ENCODE measurements around the gene COPS3. TPM values are rescaled to one million over a fixed set of nuclear protein-coding genes. Genes with fewer than 3 reads are reported as not detected.

Gene COPS3
- total RNA-seq, 4 donors from 2014 or later = 21.4 to 36.3 (median 29.4) TPM

GRCh38 chr17:17324616-17325015 is 43.6 kb upstream of the COPS3 start:
- H3K27me3 ChIP-seq = no peaks in the 10 kb centered on the region
- TF ChIP-seq POLR2A (IDR thresholded peaks at IDR 0.05) = no peak
- TF ChIP-seq, protein P1, sequence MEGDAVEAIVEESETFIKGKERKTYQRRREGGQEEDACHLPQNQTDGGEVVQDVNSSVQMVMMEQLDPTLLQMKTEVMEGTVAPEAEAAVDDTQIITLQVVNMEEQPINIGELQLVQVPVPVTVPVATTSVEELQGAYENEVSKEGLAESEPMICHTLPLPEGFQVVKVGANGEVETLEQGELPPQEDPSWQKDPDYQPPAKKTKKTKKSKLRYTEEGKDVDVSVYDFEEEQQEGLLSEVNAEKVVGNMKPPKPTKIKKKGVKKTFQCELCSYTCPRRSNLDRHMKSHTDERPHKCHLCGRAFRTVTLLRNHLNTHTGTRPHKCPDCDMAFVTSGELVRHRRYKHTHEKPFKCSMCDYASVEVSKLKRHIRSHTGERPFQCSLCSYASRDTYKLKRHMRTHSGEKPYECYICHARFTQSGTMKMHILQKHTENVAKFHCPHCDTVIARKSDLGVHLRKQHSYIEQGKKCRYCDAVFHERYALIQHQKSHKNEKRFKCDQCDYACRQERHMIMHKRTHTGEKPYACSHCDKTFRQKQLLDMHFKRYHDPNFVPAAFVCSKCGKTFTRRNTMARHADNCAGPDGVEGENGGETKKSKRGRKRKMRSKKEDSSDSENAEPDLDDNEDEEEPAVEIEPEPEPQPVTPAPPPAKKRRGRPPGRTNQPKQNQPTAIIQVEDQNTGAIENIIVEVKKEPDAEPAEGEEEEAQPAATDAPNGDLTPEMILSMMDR (IDR thresholded peaks at IDR 0.05) = no peak
- no peak for DNase-seq
- no peak overlapping the region for H3K4me3 ChIP-seq
- H3K27ac ChIP-seq = no peak overlapping the region
- no peaks in the 10 kb centered on the region for H3K4me1 ChIP-seq
- H3K9me3 ChIP-seq = no peaks in the 10 kb centered on the region
- H3K36me3 ChIP-seq = no peaks in the 10 kb centered on the region

GRCh38 chr17:17322516-17323510 is 41.8 kb upstream of the COPS3 start:
- DNase-seq = no peak
- Histone ChIP-seq H3K4me3 (no peak overlapping the region), H3K36me3 (no peaks in the 10 kb centered on the region), H3K27ac (no peak overlapping the region), H3K27me3 (no peaks in the 10 kb centered on the region), H3K9me3 (no peaks in the 10 kb centered on the region), H3K4me1 (no peaks in the 10 kb centered on the region)
- no peak for TF ChIP-seq POLR2A (IDR thresholded peaks at IDR 0.05)
- TF ChIP-seq, protein P1 (IDR thresholded peaks at IDR 0.05) = no peak

DNA sequence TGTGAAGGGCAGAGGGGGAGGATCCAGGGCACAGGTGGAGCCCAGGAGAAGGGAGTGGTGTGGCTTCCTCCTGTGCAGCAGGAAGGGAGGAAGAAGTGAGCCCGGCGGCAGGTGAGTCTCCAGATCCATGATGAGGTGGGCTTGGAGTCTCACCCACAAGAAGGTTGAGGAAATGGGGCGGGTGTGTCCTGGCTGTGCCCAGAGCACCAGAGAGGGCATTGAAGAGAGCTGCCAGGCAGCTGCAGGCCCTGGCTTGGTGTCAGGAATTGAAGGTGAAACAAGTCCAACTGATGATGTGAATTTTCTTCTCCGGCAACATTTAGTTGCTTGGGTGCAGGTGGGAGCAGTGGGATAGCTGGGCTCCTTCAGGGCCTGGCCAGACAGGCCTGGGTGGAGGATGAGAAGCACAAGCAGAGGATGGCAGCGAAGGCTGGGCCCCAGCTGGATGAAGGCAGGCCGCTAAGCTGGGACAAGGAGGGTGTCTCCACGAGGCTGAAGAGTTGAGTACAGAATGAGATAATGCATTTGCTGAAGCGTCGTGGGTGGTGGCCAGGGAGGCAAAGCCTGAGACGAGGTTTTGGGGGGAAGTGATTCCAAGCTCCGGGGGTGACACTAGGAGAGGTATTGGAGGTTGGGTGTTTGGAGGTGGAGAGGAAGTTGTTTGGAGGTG is 40.4 kb upstream of the COPS3 start:
- Histone ChIP-seq H3K27me3 (no peaks in the 10 kb centered on the region), H3K36me3 (no peaks in the 10 kb centered on the region), H3K4me3 (no peak overlapping the region), H3K27ac (no peak overlapping the region), H3K9me3 (no peaks in the 10 kb centered on the region), H3K4me1 (no peaks in the 10 kb centered on the region)
- no peak for TF ChIP-seq POLR2A (IDR thresholded peaks at IDR 0.05)
- TF ChIP-seq, protein P1 (IDR thresholded peaks at IDR 0.05) = no peak
- peak in 1 of 3 donors; percentile 28 for DNase-seq

- H3K4me3 ChIP-seq = no peak overlapping the region
- no peaks in the 10 kb centered on the region for H3K9me3 ChIP-seq
- DNase-seq = peak in 1 of 3 donors; percentile 21
- no peaks in the 10 kb centered on the region for H3K27me3 ChIP-seq
- TF ChIP-seq, protein P1 (IDR thresholded peaks at IDR 0.05) = no peak
- no peak for TF ChIP-seq POLR2A (IDR thresholded peaks at IDR 0.05)
- no peaks in the 10 kb centered on the region for H3K36me3 ChIP-seq
- no peak overlapping the region for H3K27ac ChIP-seq
- no peaks in the 10 kb centered on the region for H3K4me1 ChIP-seq
Observed at GRCh38 chr17:17320911-17321220, 39.8 kb upstream of the COPS3 start.

- Histone ChIP-seq H3K9me3 (no peaks in the 10 kb centered on the region), H3K4me3 (no peak overlapping the region), H3K27me3 (no peaks in the 10 kb centered on the region), H3K36me3 (no peaks in the 10 kb centered on the region), H3K4me1 (no peaks in the 10 kb centered on the region), H3K27ac (no peak overlapping the region)
- TF ChIP-seq, protein P1 (IDR thresholded peaks at IDR 0.05) = no peak
- no peak for TF ChIP-seq POLR2A (IDR thresholded peaks at IDR 0.05)
- DNase-seq = peak in 1 of 3 donors; percentile 10
Observed at GRCh38 chr17:17320188-17320910, 39.3 kb upstream of the COPS3 start.

Data from Peyer's patch (tissue), 4 donors.